Fibroblast of pulmonary artery (primary cell): ENCODE results near the gene SLC9B2.

Experiments used
- DNase-seq: peaks from one replicate; pipeline ENCODE4 v3.0.0-alpha.2; 2010; ENCODE audit warnings: low read depth
- H3K4me3 ChIP-seq: replicated peaks from 2 replicates; pipeline ENCODE4 v1.5.1; 2011; ENCODE audit warnings: low read depth, mild to moderate bottlenecking, control low read depth, low read length, moderate library complexity
- TF ChIP-seq, protein P1 (sequence below): IDR thresholded peaks from 2 replicates; pipeline ENCODE4 v1.5.1; 2011; ENCODE audit warnings: mild to moderate bottlenecking, control low read depth, low read length, inconsistent platforms; ENCODE audit errors: missing control alignments

The SLC9B2 gene

DNA sequence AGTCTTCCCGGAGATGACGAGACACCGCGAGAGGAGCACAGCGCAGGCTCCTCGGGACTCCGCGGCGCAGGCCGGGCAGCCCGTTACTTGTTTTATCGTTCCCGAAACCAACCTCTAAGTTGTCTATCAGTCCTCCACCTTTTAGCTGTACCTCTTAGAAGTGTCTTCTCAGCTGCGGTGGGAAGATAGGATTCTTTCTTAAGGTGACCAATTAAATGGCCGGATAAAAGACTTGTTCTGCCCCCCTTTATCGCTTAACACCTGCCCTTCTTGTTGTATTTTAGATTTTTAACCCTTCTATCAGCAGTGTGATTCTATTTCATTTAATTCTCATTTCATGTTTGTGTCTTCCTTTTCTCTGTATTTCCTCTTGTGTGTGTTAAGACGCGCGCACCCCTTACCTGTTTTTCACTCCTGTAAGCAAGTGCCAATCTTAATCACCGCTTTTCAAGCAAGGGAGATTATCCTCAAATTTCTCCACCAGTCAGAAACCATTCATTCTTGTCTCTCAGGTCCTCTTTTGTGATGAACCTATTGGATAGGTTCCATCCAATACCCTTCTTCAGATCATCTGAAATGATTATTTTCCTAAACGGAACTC is at the start of gene SLC9B2:
Gene SLC9B2, minus strand, starts transcription at position 15 of the 601 bp plus-strand sequence. CDS start 9,211 bp downstream, outside the sequence.
- TF ChIP-seq, protein P1, sequence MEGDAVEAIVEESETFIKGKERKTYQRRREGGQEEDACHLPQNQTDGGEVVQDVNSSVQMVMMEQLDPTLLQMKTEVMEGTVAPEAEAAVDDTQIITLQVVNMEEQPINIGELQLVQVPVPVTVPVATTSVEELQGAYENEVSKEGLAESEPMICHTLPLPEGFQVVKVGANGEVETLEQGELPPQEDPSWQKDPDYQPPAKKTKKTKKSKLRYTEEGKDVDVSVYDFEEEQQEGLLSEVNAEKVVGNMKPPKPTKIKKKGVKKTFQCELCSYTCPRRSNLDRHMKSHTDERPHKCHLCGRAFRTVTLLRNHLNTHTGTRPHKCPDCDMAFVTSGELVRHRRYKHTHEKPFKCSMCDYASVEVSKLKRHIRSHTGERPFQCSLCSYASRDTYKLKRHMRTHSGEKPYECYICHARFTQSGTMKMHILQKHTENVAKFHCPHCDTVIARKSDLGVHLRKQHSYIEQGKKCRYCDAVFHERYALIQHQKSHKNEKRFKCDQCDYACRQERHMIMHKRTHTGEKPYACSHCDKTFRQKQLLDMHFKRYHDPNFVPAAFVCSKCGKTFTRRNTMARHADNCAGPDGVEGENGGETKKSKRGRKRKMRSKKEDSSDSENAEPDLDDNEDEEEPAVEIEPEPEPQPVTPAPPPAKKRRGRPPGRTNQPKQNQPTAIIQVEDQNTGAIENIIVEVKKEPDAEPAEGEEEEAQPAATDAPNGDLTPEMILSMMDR = no peak
- peak within 1 kb of the TSS; percentile 74 for H3K4me3 ChIP-seq
- no peak for DNase-seq

DNA sequence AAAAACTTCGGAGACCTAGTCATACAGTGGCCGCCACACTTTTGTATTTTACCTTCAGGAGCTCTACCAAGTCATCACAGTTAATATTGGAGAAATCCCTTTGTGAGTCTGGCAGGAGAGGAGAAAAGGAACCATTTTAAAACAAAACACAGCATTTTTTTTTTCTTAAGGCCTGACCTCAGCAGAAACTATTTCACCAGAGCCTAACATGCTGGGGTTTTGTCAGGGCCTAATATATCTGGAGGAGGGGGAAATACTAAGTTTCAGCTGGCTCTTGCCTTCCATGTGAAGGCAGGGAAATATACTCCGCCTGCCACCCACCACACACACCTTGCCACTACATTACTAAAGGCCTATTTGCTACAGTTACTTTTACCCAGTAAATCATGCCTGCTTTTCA is 49.6 kb upstream of the SLC9B2 start:
- TF ChIP-seq, protein P1 = no peak
- no peak overlapping the region for H3K4me3 ChIP-seq

DNA sequence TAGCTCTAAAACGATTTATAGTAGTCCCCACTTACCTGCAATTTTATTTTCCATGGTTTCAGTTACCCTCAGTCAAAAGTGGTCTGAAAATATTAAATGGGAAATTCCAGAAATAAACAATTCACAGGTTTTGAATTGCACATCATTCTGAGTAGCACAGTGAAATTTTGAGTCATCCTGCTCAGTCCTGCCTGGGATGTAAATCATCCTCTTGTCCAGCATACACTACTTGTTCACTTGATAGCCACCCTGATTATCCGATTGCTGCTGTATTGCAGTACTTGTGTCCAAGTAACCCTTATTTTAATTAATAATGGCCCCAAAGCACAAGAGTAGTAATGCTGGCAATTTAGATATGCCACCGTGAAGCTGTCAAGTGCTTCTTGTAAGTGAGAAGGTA is 46.6 kb upstream of the SLC9B2 start:
- TF ChIP-seq, protein P1 = no peak
- no peak overlapping the region for H3K4me3 ChIP-seq
- DNase-seq = no peak

More for the DNA sequence above, 49.6 kb upstream of the SLC9B2 start:
- DNase-seq = no peak

DNA sequence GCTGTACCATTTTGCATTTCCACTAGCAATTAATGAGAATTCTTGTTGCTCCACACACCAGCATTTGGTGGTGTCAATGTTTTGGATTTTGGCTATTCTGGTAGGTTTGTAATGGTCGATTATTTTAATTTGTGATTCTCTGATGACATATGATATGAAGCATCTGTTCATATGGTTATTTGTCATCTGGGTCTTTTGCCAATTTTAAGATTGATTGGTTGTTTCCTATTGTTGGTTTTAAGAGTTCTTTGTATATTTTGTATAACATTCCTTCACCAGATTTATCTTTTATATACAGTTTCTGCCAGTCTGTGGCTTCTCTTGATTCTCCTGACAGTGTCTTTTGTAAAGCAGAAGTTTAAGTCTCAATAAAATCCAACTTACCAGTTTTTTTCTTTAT is 41.6 kb upstream of the SLC9B2 start:
- TF ChIP-seq, protein P1 = no peak
- no peak for DNase-seq
- no peak overlapping the region for H3K4me3 ChIP-seq

GRCh38 chr4:103111598-103111997 is 35.0 kb upstream of the SLC9B2 start:
- no peak overlapping the region for H3K4me3 ChIP-seq
- DNase-seq = no peak
- TF ChIP-seq, protein P1 = no peak

DNA sequence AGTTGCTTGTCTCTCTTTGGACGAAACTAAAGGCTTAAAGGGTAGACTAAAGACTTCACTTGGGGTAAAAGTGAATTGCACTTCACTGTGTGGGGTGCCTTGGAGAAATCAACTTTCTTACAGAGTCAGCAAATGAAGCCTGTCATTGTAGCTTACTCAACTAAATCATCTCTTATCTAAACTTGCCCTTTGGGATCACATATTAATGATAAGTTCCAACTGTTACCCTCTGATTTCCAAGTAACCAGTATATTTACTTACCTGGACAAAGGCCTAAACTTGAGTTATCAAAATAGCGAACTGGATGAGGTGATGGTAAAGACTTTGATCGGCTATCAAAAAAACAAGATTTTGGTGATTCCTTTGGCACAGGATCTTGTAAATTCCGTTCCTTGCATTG is 32.0 kb upstream of the SLC9B2 start:
- no peak for DNase-seq
- TF ChIP-seq, protein P1 = no peak
- no peak overlapping the region for H3K4me3 ChIP-seq
